RWPE2 (cell line): ENCODE measurements around the gene GPR132.

Experiments
- ATAC-seq: fragments of 200-7000 bp; cut with Tn5 transposase; 3 replicates; pipeline ENCODE4 v1.9.1; 2021; ENCODE audit warnings: low read depth
- DNase-seq: peaks from one replicate; pipeline ENCODE4 v3.0.0-alpha.2; 2020; ENCODE audit warnings: low spot score
- H3K27ac ChIP-seq: fragments of 450-650 bp; 2 replicates; pipeline ENCODE4 v1.5.1; 2017; ENCODE audit warnings: mild to moderate bottlenecking; ENCODE audit not compliant: poor library complexity, severe bottlenecking
- H3K27me3 ChIP-seq: fragments of 250-450 bp; sonication (Bioruptor Pico); 2 replicates; pipeline ENCODE4 v1.5.1; 2021; ENCODE audit warnings: mild to moderate bottlenecking, moderate library complexity; ENCODE audit not compliant: insufficient read depth, poor library complexity, severe bottlenecking
- H3K36me3 ChIP-seq: fragments of 250-450 bp; sonication (Bioruptor Pico); 2 replicates; pipeline ENCODE4 v1.5.1; 2020; ENCODE audit warnings: low read depth, mild to moderate bottlenecking, moderate library complexity
- H3K4me1 ChIP-seq: fragments of 250-450 bp; sonication (Bioruptor Pico); 2 replicates; pipeline ENCODE4 v1.5.1; 2021; ENCODE audit warnings: mild to moderate bottlenecking, moderate library complexity; ENCODE audit not compliant: insufficient read depth, poor library complexity, severe bottlenecking
- H3K4me3 ChIP-seq: fragments of 250-450 bp; sonication (Bioruptor Pico); 2 replicates; pipeline ENCODE4 v1.5.1; 2021; ENCODE audit warnings: mild to moderate bottlenecking, moderate library complexity; ENCODE audit not compliant: severe bottlenecking
- H3K9me3 ChIP-seq: fragments of 250-450 bp; sonication (Bioruptor Pico); 2 replicates; pipeline ENCODE4 v1.5.1; 2021; ENCODE audit warnings: mild to moderate bottlenecking, moderate library complexity; ENCODE audit not compliant: severe bottlenecking
- TF ChIP-seq, protein P1 (sequence below): fragments of 450-650 bp; IDR thresholded peaks from one replicate; pipeline ENCODE4 v1.5.1; 2017; ENCODE audit warnings: mild to moderate bottlenecking, moderate library complexity; ENCODE audit not compliant: poor library complexity, severe bottlenecking

GPR132 gene

DNA sequence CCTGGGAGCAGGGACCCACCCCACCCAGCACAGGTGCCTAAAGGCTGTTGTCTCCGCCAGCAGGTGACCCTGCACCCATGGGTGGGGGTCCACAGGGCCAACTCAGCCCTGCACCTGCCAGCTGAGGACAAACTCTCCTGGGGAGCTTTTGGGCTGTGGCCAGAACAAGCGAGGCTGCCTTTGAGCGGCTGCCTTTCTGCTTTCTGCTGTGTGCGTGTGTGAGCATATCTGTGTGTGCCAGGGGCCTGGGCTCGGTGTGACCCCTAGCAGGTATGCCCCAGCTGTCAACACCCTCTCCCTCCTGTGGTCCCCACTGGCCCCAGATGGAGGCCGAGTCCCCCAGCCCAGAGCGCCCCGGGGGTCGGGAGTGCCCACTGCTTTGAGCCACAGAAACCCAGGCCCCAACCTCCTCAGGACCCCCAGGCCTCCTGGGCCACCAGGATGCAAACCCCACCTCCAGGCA is 25.9 kb upstream of the GPR132 start:
- ATAC-seq = no peak
- no peaks in the 10 kb centered on the region for H3K9me3 ChIP-seq
- peaks cover 38% of the 10 kb centered on the region for H3K4me1 ChIP-seq
- TF ChIP-seq, protein P1, sequence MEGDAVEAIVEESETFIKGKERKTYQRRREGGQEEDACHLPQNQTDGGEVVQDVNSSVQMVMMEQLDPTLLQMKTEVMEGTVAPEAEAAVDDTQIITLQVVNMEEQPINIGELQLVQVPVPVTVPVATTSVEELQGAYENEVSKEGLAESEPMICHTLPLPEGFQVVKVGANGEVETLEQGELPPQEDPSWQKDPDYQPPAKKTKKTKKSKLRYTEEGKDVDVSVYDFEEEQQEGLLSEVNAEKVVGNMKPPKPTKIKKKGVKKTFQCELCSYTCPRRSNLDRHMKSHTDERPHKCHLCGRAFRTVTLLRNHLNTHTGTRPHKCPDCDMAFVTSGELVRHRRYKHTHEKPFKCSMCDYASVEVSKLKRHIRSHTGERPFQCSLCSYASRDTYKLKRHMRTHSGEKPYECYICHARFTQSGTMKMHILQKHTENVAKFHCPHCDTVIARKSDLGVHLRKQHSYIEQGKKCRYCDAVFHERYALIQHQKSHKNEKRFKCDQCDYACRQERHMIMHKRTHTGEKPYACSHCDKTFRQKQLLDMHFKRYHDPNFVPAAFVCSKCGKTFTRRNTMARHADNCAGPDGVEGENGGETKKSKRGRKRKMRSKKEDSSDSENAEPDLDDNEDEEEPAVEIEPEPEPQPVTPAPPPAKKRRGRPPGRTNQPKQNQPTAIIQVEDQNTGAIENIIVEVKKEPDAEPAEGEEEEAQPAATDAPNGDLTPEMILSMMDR = no peak
- H3K4me3 ChIP-seq = no peak overlapping the region
- H3K27ac ChIP-seq = peak overlapping the region; percentile 96
- H3K27me3 ChIP-seq = no peaks in the 10 kb centered on the region
- peak; percentile 79 for DNase-seq
- no peaks in the 10 kb centered on the region for H3K36me3 ChIP-seq

DNA sequence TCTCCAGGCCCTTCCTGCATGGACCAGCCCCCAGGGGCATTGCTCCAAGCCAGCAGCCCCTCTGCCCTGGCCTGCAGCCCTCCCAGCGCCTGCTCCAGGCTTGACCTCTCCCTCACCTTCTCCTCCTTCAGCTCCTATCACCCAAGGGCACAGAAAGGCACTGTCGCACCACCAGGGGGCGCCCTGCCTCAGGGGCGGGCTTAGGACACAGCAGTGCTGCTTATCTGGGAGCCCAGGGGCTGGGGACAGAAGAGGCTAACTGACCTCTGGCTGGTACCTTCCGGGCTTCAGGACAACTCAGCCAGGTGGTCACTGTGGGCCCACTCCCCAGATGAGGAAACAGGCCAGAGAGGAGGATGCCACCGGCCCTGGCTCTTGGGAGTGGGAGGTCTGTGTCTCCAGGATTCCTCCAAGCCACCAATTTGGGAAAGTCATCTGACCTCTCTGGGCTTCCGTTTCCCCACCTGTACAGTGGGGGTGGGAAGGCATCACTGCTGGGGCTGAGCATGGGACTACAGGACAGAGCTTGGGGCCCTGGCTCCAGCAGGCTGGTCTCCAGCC is 25.3 kb upstream of the GPR132 start:
- Histone ChIP-seq H3K4me1 (peaks cover 38% of the 10 kb centered on the region), H3K4me3 (no peak overlapping the region), H3K36me3 (no peaks in the 10 kb centered on the region), H3K27ac (peak overlapping the region; percentile 96), H3K9me3 (no peaks in the 10 kb centered on the region), H3K27me3 (no peaks in the 10 kb centered on the region)
- TF ChIP-seq, protein P1 = peak; percentile 99
- ATAC-seq = no peak
- peak; percentile 87 for DNase-seq

DNA sequence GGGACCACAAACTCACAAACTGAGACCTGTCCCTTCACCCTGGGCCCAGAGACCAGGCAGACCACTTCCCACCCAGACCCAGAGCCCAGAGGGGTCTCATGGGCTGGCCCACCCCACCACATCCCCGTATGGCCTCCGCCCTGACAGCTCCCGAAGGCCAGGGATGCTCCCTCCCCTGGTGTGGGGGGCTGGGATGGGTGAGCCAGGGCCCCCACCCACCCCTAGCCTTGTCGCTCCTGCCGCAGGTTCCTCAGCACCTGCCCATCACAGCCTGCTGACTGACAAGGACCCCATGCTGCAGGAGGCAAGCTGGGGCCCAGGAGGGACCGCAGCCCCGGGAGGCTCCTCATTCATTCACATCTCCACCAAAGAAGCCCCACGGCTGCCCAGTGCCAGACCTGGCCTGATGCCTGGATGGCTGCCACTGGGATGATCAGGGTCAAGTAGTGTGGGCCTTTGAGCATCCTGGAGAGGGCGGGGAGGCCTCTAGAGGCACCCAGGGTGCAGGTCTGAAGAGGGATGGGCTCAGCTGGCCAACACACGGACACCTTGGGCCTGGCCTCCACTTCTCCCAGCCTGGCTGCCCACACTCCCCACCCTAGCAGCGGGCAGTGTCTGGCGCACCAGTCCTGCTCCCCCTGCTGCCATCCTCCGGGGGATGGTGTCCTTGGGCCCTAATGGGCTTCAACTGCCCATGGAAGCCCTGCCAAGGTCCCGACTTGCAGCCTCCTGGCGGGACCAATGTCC is 24.7 kb upstream of the GPR132 start:
- TF ChIP-seq, protein P1 = no peak
- Histone ChIP-seq H3K36me3 (no peaks in the 10 kb centered on the region), H3K4me1 (peaks cover 38% of the 10 kb centered on the region), H3K27me3 (no peaks in the 10 kb centered on the region), H3K9me3 (no peaks in the 10 kb centered on the region), H3K27ac (peak overlapping the region; percentile 96), H3K4me3 (no peak overlapping the region)
- DNase-seq = peak; percentile 78
- no peak for ATAC-seq

DNA sequence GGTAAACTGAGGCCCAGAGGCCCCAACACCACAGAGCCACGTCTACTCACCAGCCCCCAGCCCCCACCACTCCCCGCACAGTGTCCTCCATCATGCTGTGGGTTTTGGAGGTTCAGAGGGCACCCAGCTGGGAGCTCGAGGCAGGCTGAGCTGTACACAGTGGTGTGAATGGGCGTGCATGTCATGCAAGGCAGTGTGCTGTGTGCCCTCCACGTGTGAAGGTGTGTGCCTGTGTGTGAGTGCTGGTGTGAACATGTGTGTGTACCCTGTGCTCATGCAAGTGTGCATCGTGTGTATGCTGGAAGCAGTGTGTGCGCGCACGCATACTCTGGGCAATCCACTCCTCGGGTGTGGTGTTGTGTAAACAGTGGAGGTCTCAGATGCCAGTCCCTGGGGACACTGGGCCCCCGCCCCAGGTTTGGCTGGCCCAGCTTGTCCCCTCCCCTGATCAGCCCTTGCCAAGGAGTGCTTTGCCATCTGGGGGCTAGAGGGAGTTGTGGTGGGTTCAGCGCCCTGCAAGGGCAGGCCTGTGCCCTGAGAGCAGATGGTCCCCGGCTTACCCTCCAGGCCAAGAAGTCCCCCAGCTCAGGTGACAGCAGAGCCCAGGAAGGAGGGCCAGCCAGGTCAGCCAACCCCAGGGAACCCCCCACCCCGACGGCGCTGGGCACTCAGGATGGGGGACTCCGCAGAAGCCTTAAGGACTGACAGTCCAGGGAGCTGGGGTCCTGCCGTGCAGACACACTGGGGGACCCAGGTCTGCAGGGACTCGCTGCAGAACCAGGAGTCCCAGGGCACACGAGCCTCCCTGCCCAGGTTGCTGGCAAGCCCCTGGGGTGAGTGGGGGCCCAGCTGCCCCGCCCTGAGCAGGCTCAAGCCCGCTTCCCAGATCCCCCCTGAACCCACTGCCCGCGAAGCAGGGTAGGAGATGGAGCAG is 23.8 kb upstream of the GPR132 start:
- TF ChIP-seq, protein P1 = no peak
- Histone ChIP-seq H3K4me3 (no peak overlapping the region), H3K4me1 (peaks cover 34% of the 10 kb centered on the region), H3K36me3 (no peaks in the 10 kb centered on the region), H3K27me3 (no peaks in the 10 kb centered on the region), H3K27ac (peak overlapping the region; percentile 82), H3K9me3 (no peaks in the 10 kb centered on the region)
- ATAC-seq (no peak), DNase-seq (peak; percentile 75)
